ENCODE results near the gene CDH16. TPM values are rescaled to one million over a fixed set of nuclear protein-coding genes. Genes with fewer than 3 reads are reported as not detected.

CDH16 gene
- total and polyA plus RNA-seq, 2 donors (not counting 1 experiment from before 2014, with no cell fraction given) = not detected

DNA sequence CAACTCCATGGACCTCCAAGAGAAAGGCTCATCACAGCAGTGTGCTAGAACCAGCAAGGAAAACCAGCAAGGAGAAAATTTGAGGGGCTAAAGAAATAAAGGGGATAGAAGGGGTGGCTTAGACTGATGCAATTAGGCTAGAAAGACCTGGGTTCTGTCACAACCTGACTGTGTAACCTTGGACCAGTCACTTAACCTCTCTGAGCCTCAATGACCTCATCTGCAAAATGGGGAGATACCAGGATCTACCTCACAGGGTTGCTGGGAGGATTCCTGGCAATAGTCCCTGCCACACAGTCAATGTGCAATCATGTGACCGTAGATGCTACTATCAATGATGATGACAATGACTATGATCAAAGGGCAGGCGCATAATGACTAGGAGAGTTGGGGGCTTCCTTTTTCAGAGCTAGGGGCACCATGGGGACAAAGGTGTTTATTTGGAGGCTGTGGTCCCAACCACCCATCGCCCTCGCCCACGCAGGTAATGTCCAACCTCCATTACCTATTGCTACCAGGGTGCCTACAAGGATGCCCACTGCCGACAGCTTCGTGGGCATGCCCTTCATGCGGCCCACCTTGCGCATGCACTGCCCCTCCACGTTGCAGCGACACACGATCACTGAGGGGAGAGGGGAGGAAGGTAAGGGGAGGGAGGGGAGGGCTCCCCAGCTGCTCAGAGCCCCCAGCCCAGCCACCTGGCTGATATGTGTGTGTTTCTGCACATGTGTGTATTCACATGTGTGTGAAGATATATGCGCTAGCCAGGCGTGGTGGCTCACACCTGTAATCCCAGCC, 9.7 kb downstream of the CDH16 start:
- Histone ChIP-seq H3K27ac (ENCODE audit: insufficient read depth, low read length) (no peak overlapping the region), H3K9me3 (ENCODE audit: control insufficient read depth, insufficient read depth, low read depth, low read length) (no peaks in the 10 kb centered on the region), H4K20me1 (ENCODE audit: control insufficient read depth, extremely low read depth, insufficient read depth, low read length) (no peaks in the 10 kb centered on the region), H3K36me3 (ENCODE audit: control insufficient read depth, insufficient read depth, low read length) (no peaks in the 10 kb centered on the region), H3K9ac (ENCODE audit: insufficient read depth, low read length) (no peak overlapping the region), H3K4me1 (ENCODE audit: control insufficient read depth, extremely low read depth, insufficient read depth, low read length) (peaks cover 18% of the 10 kb centered on the region), H3K4me2 (ENCODE audit: extremely low read depth, insufficient read depth, low read length) (no peak overlapping the region), H2AFZ (ENCODE audit: low read length) (no peak overlapping the region), H3K79me2 (ENCODE audit: control insufficient read depth, insufficient read depth, low read length) (no peaks in the 10 kb centered on the region), H3K4me3 (replicated peaks in 1 of 4; ENCODE audit: control extremely low read depth in 1 of 4, insufficient read depth in 1 of 4, low read depth in 3 of 4, low read length in 4 of 4) (no peak overlapping the region), H3K27me3 (ENCODE audit: control insufficient read depth, insufficient read depth, low read length) (no peaks in the 10 kb centered on the region)
- no peak for DNase-seq (ENCODE audit: low read depth in 2 of 2)
- TF ChIP-seq, protein P1, sequence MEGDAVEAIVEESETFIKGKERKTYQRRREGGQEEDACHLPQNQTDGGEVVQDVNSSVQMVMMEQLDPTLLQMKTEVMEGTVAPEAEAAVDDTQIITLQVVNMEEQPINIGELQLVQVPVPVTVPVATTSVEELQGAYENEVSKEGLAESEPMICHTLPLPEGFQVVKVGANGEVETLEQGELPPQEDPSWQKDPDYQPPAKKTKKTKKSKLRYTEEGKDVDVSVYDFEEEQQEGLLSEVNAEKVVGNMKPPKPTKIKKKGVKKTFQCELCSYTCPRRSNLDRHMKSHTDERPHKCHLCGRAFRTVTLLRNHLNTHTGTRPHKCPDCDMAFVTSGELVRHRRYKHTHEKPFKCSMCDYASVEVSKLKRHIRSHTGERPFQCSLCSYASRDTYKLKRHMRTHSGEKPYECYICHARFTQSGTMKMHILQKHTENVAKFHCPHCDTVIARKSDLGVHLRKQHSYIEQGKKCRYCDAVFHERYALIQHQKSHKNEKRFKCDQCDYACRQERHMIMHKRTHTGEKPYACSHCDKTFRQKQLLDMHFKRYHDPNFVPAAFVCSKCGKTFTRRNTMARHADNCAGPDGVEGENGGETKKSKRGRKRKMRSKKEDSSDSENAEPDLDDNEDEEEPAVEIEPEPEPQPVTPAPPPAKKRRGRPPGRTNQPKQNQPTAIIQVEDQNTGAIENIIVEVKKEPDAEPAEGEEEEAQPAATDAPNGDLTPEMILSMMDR (conservative IDR thresholded peaks at IDR 0.05 in 1 of 2, IDR thresholded peaks at IDR 0.05 in 1 of 2; ENCODE audit: low read depth in 1 of 2, low read length in 2 of 2) = no peak
- TF ChIP-seq EZH2 (IDR thresholded peaks at IDR 0.05; ENCODE audit: low read length, missing control alignments) = no peak

DNA sequence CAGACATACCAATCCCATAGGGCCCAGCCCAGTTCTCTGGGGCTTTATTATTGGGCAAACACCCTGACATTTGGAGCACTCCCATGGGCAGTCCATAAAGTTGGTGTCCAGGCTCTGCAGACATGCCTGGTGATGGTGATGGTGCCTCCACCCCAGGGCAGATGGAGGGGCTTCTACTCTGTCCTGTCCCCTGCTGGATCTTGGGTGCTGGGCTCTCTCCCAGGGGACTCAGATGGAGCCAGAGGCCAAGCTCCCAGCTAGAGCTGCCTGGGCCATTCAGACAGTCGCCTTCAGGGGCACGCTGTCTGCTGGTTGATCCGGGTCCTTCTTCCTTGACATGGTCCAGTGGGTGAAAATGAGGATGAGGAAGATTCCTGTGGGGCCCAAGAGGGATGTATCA, 10.6 kb downstream of the CDH16 start:
- DNase-seq (ENCODE audit: low read depth in 2 of 2) = no peak
- no peaks in the 10 kb centered on the region for H3K36me3 ChIP-seq (ENCODE audit: control insufficient read depth, insufficient read depth, low read length)
- TF ChIP-seq, protein P1 (conservative IDR thresholded peaks at IDR 0.05 in 1 of 2, IDR thresholded peaks at IDR 0.05 in 1 of 2; ENCODE audit: low read depth in 1 of 2, low read length in 2 of 2) = no peak
- TF ChIP-seq EZH2 (IDR thresholded peaks at IDR 0.05; ENCODE audit: low read length, missing control alignments) = no peak
- H3K9ac ChIP-seq (ENCODE audit: insufficient read depth, low read length) = no peak overlapping the region
- no peaks in the 10 kb centered on the region for H3K79me2 ChIP-seq (ENCODE audit: control insufficient read depth, insufficient read depth, low read length)
- H3K9me3 ChIP-seq (ENCODE audit: control insufficient read depth, insufficient read depth, low read depth, low read length) = no peaks in the 10 kb centered on the region
- H4K20me1 ChIP-seq (ENCODE audit: control insufficient read depth, extremely low read depth, insufficient read depth, low read length) = no peaks in the 10 kb centered on the region
- H3K4me3 ChIP-seq (replicated peaks in 1 of 4; ENCODE audit: control extremely low read depth in 1 of 4, insufficient read depth in 1 of 4, low read depth in 3 of 4, low read length in 4 of 4) = no peak overlapping the region
- H3K27ac ChIP-seq (ENCODE audit: insufficient read depth, low read length) = no peak overlapping the region
- H3K27me3 ChIP-seq (ENCODE audit: control insufficient read depth, insufficient read depth, low read length) = no peaks in the 10 kb centered on the region
- no peak overlapping the region for H3K4me2 ChIP-seq (ENCODE audit: extremely low read depth, insufficient read depth, low read length)
- peaks cover 26% of the 10 kb centered on the region for H3K4me1 ChIP-seq (ENCODE audit: control insufficient read depth, extremely low read depth, insufficient read depth, low read length)
- no peak overlapping the region for H2AFZ ChIP-seq (ENCODE audit: low read length)

DNA sequence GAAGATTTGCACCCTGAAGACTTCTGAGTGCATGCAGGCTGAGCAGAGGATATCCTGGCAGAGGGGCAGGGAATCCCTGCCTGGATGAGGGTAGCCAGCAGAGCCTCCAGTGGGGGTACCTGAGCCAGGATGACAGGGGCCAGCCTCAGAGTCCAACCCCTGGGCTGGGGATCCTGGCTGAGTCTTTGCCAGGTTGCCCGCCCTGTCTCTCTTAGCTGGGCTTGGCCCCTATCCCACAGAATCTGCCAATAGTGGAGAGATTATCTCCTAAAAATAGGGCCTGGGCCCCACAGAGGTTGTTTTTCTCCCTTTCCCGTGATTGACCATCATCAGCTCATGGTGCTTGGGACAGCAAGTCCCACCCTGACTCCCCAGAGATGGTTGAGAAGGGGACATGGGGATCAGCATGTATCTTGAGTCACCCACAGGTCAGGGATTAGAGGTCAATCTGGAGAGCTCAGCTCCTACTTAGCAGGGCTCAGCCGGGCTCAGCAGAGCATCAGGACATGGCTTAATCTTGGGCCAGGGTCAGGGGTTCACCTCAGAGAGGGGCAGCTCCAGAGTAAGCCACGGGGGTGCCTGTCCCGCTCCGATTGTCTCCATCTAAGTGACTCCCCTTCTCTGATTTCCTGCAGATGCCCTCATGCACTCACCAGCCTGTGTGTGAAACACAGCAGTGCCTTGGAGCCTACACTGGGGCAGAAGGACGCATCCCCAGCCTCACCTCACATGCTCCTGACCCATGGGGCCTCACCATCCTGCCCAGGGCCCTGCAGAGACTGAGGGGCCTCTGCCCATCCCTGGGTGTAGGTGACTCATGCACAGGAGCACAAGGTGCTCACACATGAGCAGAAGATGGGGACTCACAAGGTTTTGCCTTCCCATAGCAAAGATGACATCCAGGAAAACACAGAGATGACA, 11.5 kb downstream of the CDH16 start:
- no peaks in the 10 kb centered on the region for H3K79me2 ChIP-seq (ENCODE audit: control insufficient read depth, insufficient read depth, low read length)
- H4K20me1 ChIP-seq (ENCODE audit: control insufficient read depth, extremely low read depth, insufficient read depth, low read length) = no peaks in the 10 kb centered on the region
- H3K4me3 ChIP-seq (replicated peaks in 1 of 4; ENCODE audit: control extremely low read depth in 1 of 4, insufficient read depth in 1 of 4, low read depth in 3 of 4, low read length in 4 of 4) = no peak overlapping the region
- H3K27me3 ChIP-seq (ENCODE audit: control insufficient read depth, insufficient read depth, low read length) = no peaks in the 10 kb centered on the region
- no peak overlapping the region for H3K27ac ChIP-seq (ENCODE audit: insufficient read depth, low read length)
- no peaks in the 10 kb centered on the region for H3K36me3 ChIP-seq (ENCODE audit: control insufficient read depth, insufficient read depth, low read length)
- H3K9me3 ChIP-seq (ENCODE audit: control insufficient read depth, insufficient read depth, low read depth, low read length) = no peaks in the 10 kb centered on the region
- peaks cover 26% of the 10 kb centered on the region for H3K4me1 ChIP-seq (ENCODE audit: control insufficient read depth, extremely low read depth, insufficient read depth, low read length)
- H3K4me2 ChIP-seq (ENCODE audit: extremely low read depth, insufficient read depth, low read length) = no peak overlapping the region
- TF ChIP-seq, protein P1 (conservative IDR thresholded peaks at IDR 0.05 in 1 of 2, IDR thresholded peaks at IDR 0.05 in 1 of 2; ENCODE audit: low read depth in 1 of 2, low read length in 2 of 2) = no peak
- TF ChIP-seq EZH2 (IDR thresholded peaks at IDR 0.05; ENCODE audit: low read length, missing control alignments) = no peak
- H3K9ac ChIP-seq (ENCODE audit: insufficient read depth, low read length) = no peak overlapping the region
- DNase-seq (ENCODE audit: low read depth in 2 of 2) = no peak
- no peak overlapping the region for H2AFZ ChIP-seq (ENCODE audit: low read length)

Data from fibroblast of lung (primary cell).